NT2/D1 (cell line): ENCODE data around the gene AFF3.

ENCODE experiments used
- YY1 ChIP-seq: IDR thresholded peaks from 2 replicates; pipeline ENCODE4 v1.6.1; 2011; ENCODE audit not compliant: insufficient read length, insufficient read depth
- ZNF274 ChIP-seq: IDR thresholded peaks from 2 replicates; pipeline ENCODE4 v1.6.1; 2011; ENCODE audit warnings: mild to moderate bottlenecking, low read depth, low read length

DNA sequence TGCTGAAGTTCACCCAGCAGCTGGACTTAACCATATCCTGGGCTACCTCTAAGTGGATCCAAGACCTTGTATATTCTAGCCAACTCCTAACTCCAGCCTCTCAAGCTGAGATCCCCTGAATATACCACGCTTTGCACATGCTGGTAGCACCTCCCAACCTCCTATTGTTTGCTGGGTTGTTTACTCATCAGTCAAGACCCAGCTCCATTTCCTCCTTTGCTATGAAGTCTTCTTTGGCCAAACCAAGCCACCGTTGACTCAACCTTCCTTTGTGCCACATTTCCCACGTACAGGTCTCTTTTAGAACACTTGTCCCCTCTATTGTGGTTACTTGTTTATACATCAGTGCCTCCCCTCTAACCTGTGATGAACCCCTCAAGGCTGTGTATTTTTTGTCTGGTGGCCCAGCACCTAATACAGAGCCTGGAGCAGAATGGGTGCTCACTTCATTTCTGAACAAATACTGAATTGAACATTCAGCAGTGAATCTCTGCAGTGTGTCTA, 384.7 kb downstream of the AFF3 start:
- TF ChIP-seq YY1 (no peak), ZNF274 (no peak)
